ENCODE data around the gene KLF7. TPM values are rescaled to one million over a fixed set of nuclear protein-coding genes. Genes with fewer than 3 reads are reported as not detected.

The KLF7 gene
- total RNA-seq, 1 experiment from 2014 or later, result 17.1 TPM

DNA sequence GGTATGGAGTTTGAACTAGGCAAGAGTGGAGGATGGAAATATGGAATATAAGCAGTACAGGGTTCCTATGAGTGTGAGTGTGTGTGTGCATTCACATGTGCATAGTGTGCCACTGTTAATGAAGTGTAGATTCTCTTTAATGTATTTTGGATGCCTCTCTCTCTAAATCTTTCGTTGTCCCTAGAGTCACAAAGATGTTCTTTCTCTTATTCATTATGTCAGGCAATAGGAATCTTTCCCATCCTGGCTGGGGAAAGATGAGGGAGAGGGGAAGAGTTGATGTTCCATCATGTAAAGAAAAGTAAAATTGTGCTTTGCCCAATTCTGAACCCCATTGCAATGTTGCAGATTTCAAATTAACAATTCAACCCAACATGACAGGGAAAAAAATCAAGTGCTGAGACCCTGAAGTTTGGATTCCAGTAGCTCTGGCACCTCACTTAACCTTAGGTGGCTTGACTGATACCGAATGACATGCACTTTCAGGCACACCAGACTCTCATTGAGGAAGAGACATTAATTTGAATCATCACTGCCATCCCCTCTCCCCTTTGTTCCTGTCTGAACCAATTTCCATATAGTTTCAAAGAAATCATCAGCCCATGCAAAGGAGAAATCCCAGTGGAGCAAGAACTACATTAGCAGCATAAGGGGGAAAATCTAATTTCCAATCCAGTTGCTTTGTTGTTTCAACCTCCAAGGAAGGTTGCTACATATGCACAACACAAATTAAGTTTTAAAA, 28.0 kb downstream of the KLF7 start:
- Histone ChIP-seq H3K9me3 (ENCODE audit: control insufficient read depth, insufficient read depth, low read depth, low read length) (no peaks in the 10 kb centered on the region), H3K4me3 (ENCODE audit: low read depth in 2 of 2, low read length in 2 of 2) (no peak overlapping the region), H3K27ac (ENCODE audit: low read length) (no peak overlapping the region), H3K4me1 (ENCODE audit: control insufficient read depth, insufficient read depth, low read length) (peaks cover 11% of the 10 kb centered on the region), H3K27me3 (ENCODE audit: control insufficient read depth, insufficient read depth, low read length) (no peaks in the 10 kb centered on the region), H3K36me3 (ENCODE audit: control insufficient read depth, insufficient read depth, low read length) (no peaks in the 10 kb centered on the region)
- in situ Hi-C loops (cut with HindIII; ENCODE audit: low pct_unique_long_range_greater_than_20kb, low sequenced_read_pairs) (no loop called here), intact Hi-C loops (cut with micrococcal nuclease; ENCODE audit: unreplicated experiment) (no loop called here)
- BruUV-seq (replicated peaks), result no TSS peak
- POLR2A ChIA-PET, result no interaction called here
- CTCF ChIA-PET, result interaction anchor here (0.6 kb wide), 1 partner anchor 1081 kb away, joined by 3 read pairs; no protein-coding TSS in a partner anchor
- no peak for TF ChIP-seq SIN3A (IDR thresholded peaks at IDR 0.05; ENCODE audit: borderline replicate concordance, insufficient read depth, low read depth, low read length)
- TF ChIP-seq, protein P1, sequence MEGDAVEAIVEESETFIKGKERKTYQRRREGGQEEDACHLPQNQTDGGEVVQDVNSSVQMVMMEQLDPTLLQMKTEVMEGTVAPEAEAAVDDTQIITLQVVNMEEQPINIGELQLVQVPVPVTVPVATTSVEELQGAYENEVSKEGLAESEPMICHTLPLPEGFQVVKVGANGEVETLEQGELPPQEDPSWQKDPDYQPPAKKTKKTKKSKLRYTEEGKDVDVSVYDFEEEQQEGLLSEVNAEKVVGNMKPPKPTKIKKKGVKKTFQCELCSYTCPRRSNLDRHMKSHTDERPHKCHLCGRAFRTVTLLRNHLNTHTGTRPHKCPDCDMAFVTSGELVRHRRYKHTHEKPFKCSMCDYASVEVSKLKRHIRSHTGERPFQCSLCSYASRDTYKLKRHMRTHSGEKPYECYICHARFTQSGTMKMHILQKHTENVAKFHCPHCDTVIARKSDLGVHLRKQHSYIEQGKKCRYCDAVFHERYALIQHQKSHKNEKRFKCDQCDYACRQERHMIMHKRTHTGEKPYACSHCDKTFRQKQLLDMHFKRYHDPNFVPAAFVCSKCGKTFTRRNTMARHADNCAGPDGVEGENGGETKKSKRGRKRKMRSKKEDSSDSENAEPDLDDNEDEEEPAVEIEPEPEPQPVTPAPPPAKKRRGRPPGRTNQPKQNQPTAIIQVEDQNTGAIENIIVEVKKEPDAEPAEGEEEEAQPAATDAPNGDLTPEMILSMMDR (IDR thresholded peaks at IDR 0.05), result no peak
- TF ChIP-seq POLR2AphosphoS5 (IDR thresholded peaks at IDR 0.05; ENCODE audit: low read depth, low read length), result no peak
- no peak for TF ChIP-seq REST (IDR thresholded peaks at IDR 0.05; ENCODE audit: insufficient read depth in 1 of 2, low read depth in 2 of 2, low read length in 1 of 2)
- ATAC-seq, result no peak
- no peak for DNase-seq (ENCODE audit: low read depth, low spot score)

- ATAC-seq, result no peak
- Histone ChIP-seq H3K36me3 (ENCODE audit: control insufficient read depth, insufficient read depth, low read length) (no peaks in the 10 kb centered on the region), H3K4me3 (ENCODE audit: low read depth in 2 of 2, low read length in 2 of 2) (no peak overlapping the region), H3K9me3 (ENCODE audit: control insufficient read depth, insufficient read depth, low read depth, low read length) (no peaks in the 10 kb centered on the region), H3K27me3 (ENCODE audit: control insufficient read depth, insufficient read depth, low read length) (no peaks in the 10 kb centered on the region), H3K4me1 (ENCODE audit: control insufficient read depth, insufficient read depth, low read length) (peaks cover 9% of the 10 kb centered on the region; the same call in 1 of the 2 replicates), H3K27ac (ENCODE audit: low read length) (no peak overlapping the region; the same call in 1 of the 2 replicates)
- TF ChIP-seq, protein P1 (IDR thresholded peaks at IDR 0.05), result no peak
- TF ChIP-seq REST (IDR thresholded peaks at IDR 0.05; ENCODE audit: insufficient read depth in 1 of 2, low read depth in 2 of 2, low read length in 1 of 2), result no peak
- no peak for TF ChIP-seq SIN3A (IDR thresholded peaks at IDR 0.05; ENCODE audit: borderline replicate concordance, insufficient read depth, low read depth, low read length)
- no peak for TF ChIP-seq POLR2AphosphoS5 (IDR thresholded peaks at IDR 0.05; ENCODE audit: low read depth, low read length)
- TF ChIP-seq TCF7L2 (IDR thresholded peaks at IDR 0.05; ENCODE audit: low read depth, low read length), result no peak
- POLR2A ChIA-PET, result no interaction called here
- in situ Hi-C loops (cut with HindIII; ENCODE audit: low pct_unique_long_range_greater_than_20kb, low sequenced_read_pairs) (no loop called here), intact Hi-C loops (cut with micrococcal nuclease; ENCODE audit: unreplicated experiment) (no loop called here)
- CTCF ChIA-PET, result no interaction called here
- BruUV-seq (replicated peaks), result no TSS peak
- no peak for DNase-seq (ENCODE audit: low read depth, low spot score)
These were observed 28.9 kb downstream of the KLF7 start for GRCh38 chr2:207136874-207137273.
